Activated T-cell treated with anti-CD3 and anti-CD28 coated beads for 24 hours (primary cell): ENCODE data around the gene ALOX12B.

Source experiments
- DNase-seq: peaks from one replicate; pipeline ENCODE4 v3.0.0-alpha.2; 2020; ENCODE audit warnings: low read depth

The ALOX12B gene

DNA sequence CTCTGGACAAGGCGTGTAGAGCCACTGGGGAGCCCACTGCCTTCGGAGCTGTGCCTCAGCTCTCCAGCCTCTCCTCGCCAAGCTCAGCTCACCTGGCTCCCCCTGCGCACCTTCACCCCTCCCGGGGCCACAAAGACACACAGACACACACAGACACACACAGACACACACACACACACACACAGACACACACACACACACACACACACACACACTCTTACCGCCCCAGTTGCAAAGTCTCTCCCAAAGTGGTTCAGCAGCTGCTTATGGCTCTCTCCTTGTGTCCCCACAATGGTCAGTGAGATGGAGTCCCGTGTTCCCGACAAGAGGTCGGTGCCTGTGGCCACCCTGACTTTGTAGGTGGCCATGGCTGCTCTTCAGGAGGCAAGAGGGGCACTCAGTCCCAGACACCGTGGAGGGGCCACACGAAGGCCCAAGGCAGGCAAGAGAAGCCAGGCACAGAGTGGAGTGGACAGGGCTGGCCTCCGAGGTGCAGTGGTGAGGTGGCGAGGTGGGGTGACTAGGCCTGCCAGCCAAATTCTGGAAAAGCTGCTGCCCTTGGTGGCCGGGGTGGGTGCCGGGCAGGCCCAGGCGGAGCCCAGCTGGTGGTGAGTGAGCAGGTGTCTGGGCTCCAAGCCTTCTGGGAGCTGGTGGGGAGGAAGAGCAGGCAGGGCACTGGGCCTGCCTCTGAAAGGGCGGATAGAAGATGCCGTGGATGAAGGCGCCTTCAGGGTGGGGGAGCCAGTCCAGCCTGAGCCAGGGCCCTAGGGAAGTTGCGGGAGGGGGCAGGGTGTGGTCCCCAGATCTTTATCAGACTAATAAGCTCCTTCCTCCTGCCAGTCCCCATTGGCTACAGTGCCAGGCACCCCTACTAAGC is at the start of gene ALOX12B:
TSS of gene ALOX12B (minus strand) at position 642 of the 877 bp plus-strand sequence. CDS start at position 368, 274 bp downstream.
- no peak for DNase-seq

DNA sequence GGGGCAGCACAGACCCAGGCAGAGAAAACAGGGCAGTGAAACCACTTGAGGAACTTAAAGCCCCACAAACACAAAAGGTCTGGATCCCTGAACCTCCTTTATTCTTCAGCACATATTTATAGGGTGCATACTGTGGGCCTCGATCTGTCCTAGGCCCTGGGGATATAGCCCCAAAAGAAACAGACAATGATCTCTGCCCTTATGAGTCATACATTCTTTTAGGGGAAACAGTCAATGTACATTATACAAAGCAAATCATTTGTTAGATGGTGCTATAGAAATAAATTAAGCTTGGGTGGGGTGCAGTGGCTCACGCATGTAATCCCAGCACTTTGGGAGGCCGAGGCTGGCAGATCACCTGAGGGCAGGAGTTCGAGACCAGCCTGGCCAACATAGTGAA is 46.4 kb upstream of the ALOX12B start:
- no peak for DNase-seq

DNA sequence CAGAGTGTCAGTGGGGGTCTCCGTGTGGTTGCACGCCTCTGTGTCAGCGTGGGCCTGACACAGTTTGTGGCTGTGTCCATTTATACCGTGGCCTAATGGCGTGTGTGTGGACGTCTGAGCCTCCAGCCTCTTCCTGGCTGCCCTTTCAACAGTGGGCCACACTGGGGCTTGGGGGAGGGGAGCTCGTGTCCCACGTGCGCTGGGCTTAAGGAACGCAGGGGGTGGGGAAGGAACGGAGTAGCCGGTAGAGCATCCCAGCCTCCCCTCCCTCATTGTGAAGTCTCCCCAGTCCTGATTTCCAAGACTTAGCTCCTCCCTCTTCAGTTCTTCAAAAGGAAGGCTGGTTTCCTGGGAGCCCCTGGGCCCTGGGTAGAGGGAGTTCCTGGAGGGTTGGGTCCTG is 45.9 kb upstream of the ALOX12B start:
- no peak for DNase-seq

DNA sequence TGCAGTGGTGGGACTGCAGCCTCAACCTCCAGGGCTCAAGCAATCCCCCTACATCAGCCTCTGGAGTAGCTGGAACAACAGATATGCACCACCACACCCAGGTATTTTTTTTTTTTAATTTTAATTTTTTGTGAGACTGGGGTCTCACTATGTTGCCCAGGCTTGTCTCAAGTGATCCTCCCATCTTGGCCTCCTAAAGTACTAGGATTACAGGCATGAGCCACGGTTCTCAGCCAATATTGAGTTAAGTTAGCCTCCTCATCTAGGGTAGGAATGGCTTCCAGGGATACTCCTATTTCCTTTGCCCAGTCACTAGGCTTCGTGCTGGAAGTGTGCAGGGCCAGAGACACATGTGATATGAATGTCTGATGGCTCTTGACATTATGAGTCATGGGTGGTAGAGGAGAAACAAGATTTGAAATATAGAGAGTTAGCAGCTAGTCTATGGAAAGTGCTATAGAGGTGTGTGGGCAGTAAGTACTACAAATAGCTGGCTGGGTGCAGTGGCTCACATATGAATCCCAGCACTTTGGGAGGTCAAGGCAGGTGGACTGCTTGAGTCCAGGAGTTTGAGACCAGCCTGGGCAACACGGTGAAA is 44.4 kb upstream of the ALOX12B start:
- DNase-seq: no peak

DNA sequence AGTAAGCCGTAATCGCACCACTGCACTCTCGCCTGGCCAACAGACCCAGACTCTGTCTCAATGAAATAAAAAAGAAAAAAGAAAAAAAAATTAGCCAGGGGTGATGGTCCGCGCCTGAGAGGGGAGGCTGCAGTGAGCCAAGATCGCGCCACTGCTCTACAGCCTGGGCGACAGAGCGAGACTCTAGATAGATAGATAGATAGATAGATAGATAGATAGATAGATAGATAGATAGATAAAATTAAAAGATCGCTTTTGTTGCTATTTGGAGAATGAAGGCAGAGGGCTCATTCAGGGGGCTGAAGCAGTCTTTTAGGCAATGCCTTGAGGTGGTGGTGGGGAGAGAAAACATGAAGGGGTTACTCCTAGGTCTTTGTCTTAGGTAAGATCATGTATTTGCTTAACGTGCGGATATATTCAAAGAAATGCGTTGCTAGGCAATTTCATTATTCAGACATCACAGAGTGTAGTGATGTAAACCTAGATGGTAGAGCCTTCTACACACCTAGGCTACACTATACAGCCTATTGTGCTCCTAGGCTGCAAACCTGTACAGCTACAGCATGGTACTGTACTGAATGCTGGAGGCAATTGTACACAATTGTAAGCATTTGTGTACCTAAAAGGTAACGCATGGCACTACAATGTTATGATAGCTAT is 40.7 kb upstream of the ALOX12B start:
- no peak for DNase-seq

DNA sequence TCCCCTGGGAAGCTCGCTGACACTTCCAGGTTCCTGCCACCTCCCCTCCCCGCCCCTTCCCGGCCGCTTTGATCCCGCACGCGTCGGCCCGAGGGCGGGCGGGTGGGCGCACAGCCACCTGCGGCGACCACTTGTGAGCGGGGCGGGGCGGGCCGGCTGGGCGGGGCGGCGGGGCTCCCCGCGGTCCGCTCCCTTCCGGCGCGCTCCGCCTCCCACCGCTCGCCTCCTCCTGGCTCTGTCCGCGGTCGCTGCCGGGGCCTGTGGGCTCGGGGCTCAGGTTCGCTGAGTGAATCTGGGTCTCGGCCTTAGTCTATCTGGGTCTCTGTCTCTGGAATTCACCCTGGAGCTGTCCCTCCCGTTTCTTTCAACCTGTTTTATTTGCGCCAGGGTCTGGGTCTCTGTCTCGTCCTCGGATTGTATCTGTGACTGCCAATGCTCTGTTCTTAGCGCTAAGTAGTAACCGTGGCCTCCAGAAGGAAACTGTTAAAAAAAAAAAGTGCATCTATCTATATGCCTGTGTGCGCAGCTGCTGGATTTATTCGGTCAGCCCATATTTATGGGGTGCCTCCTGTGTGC is 39.1 kb upstream of the ALOX12B start:
- DNase-seq: no peak

DNA sequence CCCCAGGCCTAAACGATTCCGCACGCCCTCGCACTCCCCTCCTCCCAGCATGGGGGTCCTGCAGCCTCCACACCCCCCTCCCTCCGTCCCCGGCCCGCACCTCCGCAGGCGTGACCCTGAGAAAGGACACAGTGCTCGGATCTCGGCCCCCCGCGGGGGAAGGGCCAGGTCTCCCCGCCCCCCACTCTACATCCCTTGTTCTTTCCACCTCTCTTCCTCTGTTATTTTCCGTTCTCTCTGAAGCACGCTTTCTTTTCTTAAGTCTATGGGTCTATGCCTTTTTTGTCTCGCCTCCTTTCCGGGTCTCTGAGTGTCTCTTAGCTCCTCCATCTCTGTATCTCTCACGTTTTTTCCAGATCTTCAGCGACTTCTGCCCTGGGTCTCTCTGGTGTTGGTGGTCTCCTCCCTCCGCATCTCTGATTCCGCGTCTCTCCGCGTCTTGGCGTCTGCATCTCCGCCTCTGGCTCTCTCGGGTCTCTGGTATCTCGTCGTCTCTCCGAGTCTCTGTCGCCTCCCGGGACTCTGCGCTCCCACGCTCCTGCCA is 38.5 kb upstream of the ALOX12B start:
- DNase-seq: no peak

DNA sequence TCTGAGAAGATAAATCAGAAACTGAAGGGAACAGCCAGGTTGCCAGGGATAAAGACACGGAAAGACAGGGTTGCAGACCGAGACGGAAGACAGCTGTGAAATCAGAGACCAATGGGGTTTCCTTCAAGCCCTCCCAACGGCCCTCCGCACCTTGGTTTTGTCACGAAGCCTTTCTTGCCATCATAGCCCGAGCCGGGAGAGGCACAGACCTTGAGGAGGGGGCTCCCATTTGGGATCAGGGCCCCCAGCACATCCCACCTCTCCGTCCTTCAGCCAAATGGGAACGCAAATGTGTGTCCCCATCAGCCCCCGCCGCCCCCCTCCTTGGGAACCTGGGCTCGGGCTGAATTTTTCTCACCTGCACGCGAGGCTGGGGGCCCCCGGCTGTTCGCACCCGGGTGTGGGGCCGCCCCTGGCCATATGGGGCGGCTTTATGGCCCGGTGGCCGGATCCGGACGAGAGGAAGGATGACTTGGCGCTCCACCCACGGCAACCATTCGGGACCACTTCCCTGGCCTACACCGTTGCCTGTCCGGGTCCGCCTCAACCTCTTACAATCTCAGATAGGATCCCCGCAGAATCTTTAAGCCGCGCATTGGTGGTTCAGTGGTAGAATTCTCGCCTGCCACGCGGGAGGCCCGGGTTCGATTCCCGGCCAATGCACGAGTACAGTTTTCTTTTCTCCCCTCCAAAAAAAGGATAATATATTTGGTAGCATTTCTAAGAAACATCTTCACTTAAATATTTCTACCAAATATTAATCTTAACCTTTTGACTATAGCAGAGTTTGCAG is 37.8 kb upstream of the ALOX12B start:
- DNase-seq: peak; percentile 93

DNA sequence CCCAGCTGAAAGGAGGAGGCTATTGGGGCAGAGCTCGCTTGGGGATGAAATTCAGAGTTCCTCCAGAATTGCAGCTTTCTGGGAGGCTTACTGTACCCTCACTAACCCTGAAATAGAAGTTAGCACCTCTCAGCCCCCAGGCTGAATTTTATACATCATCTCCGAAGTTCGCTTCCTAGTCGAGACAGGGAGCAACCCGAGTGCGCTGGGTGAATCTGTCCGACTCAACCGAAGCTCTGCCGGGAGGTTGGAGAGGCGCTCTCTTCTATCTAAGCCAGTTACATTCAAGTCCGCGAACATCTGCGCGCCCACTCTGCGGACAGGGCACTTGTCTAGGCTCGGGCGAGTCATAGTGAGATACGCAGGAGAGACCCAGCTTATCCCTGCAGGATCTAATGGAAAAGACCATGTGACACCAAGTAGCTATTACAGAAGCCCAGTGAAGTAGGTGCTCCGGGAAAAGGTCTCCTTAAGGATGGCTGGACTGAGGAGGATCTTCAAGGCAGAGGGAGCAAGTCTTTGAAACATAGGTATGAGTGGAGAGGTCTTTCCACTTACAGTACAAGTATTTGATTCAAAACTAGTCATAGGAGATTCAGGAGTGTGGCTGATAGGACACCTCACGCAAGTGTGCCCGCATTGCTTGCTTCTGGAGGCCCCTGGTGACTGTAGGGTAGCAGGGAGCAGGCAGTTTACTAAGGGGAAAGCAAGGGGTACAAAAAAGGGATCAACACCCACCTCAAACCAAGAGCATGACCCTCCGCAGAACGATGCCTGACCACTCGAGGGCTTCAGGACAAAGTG is 37.0 kb upstream of the ALOX12B start:
- no peak for DNase-seq

DNA sequence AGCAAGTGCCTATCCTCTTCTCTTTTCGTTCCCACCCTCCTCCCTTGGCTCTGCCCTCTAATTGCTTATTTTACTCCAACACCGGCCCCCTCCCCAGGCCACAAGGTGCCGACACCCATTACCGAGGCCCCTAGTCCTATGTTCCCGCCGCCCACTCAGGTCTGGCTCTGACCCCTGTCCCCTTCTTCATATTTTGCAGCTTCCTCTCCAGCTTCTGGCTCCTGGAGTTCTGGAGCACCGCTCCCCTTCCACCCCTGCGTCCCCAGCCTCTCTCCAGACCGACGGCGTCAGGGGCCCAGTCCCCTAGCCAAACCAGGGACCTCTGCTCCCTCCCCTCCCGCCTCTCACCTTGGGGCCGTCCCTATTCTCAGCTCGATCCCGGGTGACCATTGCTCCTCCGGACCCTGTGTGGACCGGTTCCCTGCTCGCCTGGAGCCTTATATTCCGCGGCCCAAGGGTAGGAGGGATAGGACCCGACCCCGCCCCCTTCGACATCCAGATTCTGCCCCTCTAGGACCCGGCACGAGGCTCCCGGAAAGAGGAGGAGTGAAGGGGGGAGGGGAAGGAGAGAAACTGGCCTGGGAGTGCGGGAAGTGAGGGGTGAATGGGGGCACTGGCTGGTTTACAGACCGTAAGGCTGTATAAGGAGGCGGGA is 36.3 kb upstream of the ALOX12B start, which contains the start of gene HES7:
TSS of gene HES7 (minus strand) at position 412 of the 655 bp plus-strand sequence. CDS start at position 390, 22 bp downstream.
- DNase-seq: no peak

DNA sequence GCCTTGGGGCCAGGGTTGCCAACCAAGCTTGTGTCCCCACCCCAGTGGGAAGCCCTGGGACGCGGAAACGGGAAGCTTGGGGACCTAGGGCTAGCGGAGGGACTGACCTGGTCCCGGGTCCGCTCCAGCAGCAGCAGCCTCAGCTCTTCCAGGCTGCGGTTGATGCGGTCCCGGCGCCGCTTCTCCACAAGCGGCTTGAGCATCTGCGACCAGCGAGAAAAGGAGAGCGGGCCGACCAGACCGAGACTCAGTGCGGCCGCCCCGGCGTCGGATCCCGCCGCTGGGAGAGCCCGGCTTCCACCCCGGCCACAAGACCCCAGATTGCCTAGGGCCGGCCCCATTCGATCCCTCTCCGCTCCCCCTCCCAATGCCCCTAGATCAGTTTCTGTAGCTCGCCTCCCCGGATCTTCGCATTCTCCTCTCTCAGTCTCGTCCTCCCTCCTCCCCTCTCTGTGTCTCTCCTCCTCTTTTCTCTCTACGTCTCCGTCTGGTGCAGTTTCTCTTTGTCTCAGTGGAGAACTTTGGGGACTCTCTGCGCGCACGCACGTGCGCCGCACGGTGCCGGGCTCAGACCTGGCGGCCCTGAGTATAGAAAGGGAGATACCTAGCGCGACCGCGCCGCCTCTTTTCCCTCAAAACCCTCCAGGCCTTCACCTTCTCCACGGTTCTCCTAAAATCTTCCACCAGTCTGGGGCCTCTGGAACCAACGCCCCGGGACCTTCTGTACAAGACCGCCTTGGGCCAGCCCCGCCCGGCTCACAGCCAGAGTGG is 35.6 kb upstream of the ALOX12B start:
- DNase-seq: no peak

DNA sequence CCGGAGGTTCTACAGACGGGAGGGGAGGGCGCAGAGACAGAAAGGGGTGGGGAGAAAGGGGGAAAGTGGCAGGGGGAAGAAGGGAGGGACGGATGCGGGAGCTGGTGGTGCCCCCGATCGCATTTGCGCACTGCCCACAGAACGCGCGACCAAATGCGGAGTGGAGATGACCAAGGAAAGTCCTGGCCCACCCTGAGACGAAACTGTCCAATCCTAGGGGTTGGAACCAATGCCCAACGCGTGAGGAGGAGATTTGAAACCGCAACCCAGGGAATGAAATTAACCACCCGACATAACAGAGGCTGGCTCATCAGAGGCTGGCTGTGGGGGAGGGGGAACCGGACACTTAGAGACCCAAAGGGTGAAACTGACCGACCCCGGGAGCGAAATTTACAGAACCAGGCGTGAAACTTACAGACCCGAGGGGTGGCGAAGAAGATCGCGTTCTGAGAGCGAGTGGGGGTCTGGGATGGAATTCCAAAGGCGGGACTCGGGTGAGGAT is 35.0 kb upstream of the ALOX12B start:
- DNase-seq: no peak

DNA sequence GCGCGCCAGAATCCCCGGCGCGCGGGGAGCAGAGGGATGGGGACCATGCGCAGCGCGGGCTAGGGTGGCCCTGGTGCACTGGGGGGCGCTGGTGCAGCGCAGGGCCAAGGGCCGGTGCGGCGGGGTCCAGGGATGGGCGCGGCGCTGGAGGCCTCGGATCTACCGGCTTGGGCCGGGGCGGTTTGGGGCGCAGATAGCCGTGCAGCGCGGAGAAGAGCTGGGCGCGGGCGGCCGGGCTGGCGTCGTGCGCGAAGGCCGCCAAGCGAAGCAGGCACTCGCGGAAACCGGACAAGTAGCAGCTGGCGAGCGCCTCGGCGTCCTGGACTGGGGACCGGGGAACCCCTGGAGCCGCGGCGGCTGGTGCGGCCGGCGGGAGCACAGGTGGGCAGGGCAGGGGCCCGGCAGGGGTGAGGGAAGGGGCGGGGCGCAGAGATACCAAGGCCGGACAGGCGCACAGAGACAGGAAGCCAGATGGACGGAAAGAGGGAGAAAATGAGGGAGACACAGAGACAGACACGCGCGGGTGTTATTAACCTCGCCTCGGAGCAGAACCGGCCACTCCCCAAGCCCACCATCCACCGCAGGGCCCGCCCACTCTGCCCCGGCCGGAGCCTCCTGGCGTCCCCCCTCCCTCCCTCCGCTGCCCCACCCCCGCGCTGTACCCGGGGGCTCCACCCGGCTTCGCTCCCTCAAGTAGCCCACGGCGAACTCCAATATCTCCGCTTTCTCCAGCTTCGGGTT is 34.3 kb upstream of the ALOX12B start:
- no peak for DNase-seq

DNA sequence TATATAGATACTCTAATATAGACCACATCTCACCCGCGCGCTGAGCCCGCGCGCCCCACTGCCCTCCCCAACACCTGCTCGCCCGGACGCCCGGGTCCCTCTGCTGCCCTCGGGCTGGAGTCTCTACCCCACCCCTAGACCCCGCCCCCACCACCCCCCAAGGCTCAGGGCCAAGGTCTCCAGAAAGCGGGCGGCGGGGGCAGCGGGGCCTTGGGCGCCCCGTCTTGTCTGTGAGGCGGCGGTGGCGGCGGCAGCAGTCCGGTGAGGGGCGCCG is 33.8 kb upstream of the ALOX12B start:
- no peak for DNase-seq

DNA sequence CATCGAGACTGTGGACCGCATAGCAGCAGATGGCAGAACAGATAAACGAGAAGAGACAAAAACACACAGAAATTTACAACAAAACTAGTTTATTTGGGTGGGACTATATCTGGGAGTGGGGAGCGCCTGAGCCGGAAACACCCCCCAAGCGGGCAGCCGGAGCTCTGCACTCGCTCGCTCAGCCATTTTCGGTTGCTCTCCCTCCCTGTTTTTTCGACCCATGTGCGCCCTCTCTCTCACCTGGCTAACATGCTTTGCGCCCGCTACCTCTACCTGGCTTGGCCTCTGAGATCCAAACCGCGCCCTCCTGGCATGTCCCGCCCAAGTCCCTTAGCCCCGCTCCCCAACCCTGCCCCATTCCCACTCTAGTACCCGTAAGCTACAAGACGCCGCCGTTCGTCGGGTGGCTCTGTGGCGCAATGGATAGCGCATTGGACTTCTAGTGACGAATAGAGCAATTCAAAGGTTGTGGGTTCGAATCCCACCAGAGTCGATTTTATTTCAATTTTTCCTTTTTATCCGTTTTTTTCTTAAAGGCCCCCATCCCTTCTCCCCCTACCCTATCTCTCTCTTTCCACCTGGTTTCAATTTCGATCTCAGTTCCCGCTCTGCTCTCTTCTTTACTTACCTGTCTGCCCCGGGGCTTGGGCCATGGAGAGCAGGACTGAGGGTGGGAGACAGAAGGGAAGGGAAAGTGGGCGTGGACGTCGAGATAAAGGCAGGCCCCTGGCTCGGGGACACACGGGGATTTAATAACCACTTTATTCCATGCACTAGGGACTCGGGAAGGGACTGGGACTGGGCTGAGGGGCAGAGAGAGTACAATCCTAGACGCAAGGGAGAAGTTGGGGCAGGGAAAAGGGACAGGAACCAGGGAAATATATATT is 33.2 kb upstream of the ALOX12B start:
- DNase-seq: peak; percentile 83

DNA sequence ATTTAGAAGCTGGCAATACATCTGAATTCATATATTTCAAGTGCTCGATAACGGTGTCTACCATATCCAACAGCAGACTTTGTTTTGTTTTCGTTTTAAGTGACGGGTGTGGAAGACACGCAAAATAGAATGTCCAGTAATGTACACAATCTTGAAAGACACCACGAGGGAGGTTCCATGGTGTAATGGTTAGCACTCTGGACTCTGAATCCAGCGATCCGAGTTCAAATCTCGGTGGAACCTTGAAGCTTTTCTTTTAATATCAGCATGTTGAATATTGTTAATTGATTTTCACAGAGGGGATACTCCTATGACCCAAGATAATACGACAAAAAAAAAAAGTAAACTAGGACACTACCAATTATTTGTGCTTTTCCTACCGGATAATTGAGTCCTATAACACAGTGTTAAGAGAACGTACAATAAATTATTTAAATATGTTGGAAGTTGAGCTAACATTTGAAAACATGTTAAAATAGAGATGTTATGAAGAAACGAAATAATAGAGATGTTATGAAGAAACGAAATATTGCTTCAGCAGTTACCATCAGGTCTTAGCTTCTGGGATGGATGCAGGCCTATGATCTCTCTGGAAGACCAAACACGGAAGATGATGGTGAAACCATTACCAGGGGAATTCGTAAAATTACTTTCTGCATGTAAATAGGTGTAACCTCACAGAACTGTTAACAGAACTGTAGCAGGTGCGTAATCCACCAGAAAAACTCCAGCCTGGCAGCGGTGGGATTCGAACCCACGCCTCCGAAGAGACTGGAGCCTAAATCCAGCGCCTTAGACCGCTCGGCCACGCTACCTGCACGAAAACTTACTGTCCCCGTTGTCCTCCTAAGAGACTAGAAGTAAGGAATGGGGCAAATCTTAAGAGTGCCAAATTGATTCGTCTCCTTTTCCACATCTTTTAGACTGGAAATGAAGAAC is 32.3 kb upstream of the ALOX12B start:
- DNase-seq: peak; percentile 90
